IMR-90 (cell line): ENCODE results near the gene SREK1. TPM values are rescaled to one million over a fixed set of nuclear protein-coding genes. Genes with fewer than 3 reads are reported as not detected.

ENCODE experiments used
- ATAC-seq: fragments of 200-7000 bp; cut with Tn5 transposase; 2 replicates; pipeline ENCODE4 v1.9.1; 2020; ENCODE audit warnings: low read depth, mild to moderate bottlenecking, moderate library complexity
- BruUV-seq: library from RNA; stranded (reverse); fragments of 400-500 nt; replicated peaks from 2 replicates; lab custom pipeline; 2021; lab: Mats Ljungman, UMichigan
- CTCF ChIA-PET: fragments of 300-600 bp; formaldehyde crosslinking; extraction: SDS; loops from one replicate; lab custom pipeline; 2021; ENCODE audit warnings: antibody characterized with exemption; lab: Yijun Ruan, JAX
- POLR2A ChIA-PET: fragments of 300-600 bp; sonication (Branson Sonifier 250); formaldehyde crosslinking; loops from one replicate; lab custom pipeline; 2022; ENCODE audit warnings: antibody characterized with exemption; ENCODE audit not compliant: unreplicated experiment; lab: Charles Lee
- DNase-seq: peaks from one replicate; pipeline ENCODE4 v3.0.0; 2013
- H2AFZ ChIP-seq: replicated peaks from 2 replicates; pipeline ENCODE3; 2013; ENCODE audit warnings: low read length, mild to moderate bottlenecking; ENCODE audit not compliant: poor library complexity
- H2AK5ac ChIP-seq: 2 replicates; pipeline ENCODE4 v1.6.1; 2013; ENCODE audit warnings: low read depth, low read length, inconsistent platforms
- H2AK9ac ChIP-seq: replicated peaks from 2 replicates; pipeline ENCODE3; 2013; ENCODE audit warnings: mild to moderate bottlenecking, low read depth, low read length, moderate library complexity; ENCODE audit not compliant: poor library complexity
- H2BK120ac ChIP-seq: 2 replicates; pipeline ENCODE4 v1.6.1; 2013; ENCODE audit warnings: low read depth, low read length, inconsistent platforms
- H2BK15ac ChIP-seq: 3 replicates; pipeline ENCODE4 v1.6.1; 2013; ENCODE audit warnings: low read depth, low read length, inconsistent platforms
- H2BK20ac ChIP-seq: 2 replicates; pipeline ENCODE4 v1.6.1; 2013; ENCODE audit warnings: low read depth, mild to moderate bottlenecking, inconsistent platforms, low read length, moderate library complexity
- H2BK5ac ChIP-seq: 2 replicates; pipeline ENCODE4 v1.6.1; 2013; ENCODE audit warnings: mild to moderate bottlenecking, low read depth, low read length, inconsistent platforms; ENCODE audit not compliant: poor library complexity, severe bottlenecking
- H3K14ac ChIP-seq: replicated peaks from 2 replicates; pipeline ENCODE4 v1.6.1; 2013; ENCODE audit warnings: low read depth, low read length, inconsistent platforms
- H3K18ac ChIP-seq: 2 replicates; pipeline ENCODE4 v1.6.1; 2013; ENCODE audit warnings: low read depth, low read length, control low read depth
- H3K23ac ChIP-seq: 2 replicates; pipeline ENCODE4 v1.6.1; 2013; ENCODE audit warnings: low read depth, low read length, inconsistent platforms
- H3K27ac ChIP-seq: 2 replicates; pipeline ENCODE4 v1.5.1; 2013; ENCODE audit warnings: mild to moderate bottlenecking, control low read depth, low read length; ENCODE audit not compliant: insufficient read depth
- H3K27me3 ChIP-seq: 2 replicates; pipeline ENCODE4 v1.6.1; 2013; ENCODE audit warnings: low read length; ENCODE audit not compliant: control insufficient read depth, insufficient read depth
- H3K36me3 ChIP-seq: 2 replicates; pipeline ENCODE4 v1.6.1; 2013; ENCODE audit warnings: low read length, mixed read lengths; ENCODE audit not compliant: control insufficient read depth, insufficient read depth
- H3K4ac ChIP-seq: 2 replicates; pipeline ENCODE4 v1.6.1; 2013; ENCODE audit warnings: low read depth, low read length, inconsistent platforms
- H3K4me1 ChIP-seq: 2 replicates; pipeline ENCODE4 v1.6.1; 2013; ENCODE audit warnings: low read length, mixed read lengths; ENCODE audit not compliant: control insufficient read depth, insufficient read depth
- H3K4me2 ChIP-seq: 2 replicates; pipeline ENCODE4 v1.6.1; 2013; ENCODE audit warnings: low read depth, mild to moderate bottlenecking, control low read depth, low read length, moderate library complexity
- H3K4me3 ChIP-seq: 2 replicates; pipeline ENCODE4 v1.5.1; 2013; ENCODE audit warnings: low read depth, mild to moderate bottlenecking, control low read depth, low read length, moderate library complexity; ENCODE audit not compliant: insufficient read depth
- H3K56ac ChIP-seq: 2 replicates; pipeline ENCODE4 v1.6.1; 2013; ENCODE audit warnings: low read length, inconsistent platforms; ENCODE audit not compliant: insufficient read depth; ENCODE audit errors: extremely low read depth
- H3K79me1 ChIP-seq, 2 experiments: 2 replicates each; pipeline ENCODE4 v1.6.1; 2013; ENCODE audit warnings: low read length in 2 of 2, inconsistent platforms in 1 of 2, low read depth in 1 of 2
- H3K9ac ChIP-seq: 2 replicates; pipeline ENCODE4 v1.6.1; 2013; ENCODE audit warnings: low read depth, low read length, control low read depth
- H3K9me1 ChIP-seq: 2 replicates; pipeline ENCODE4 v1.6.1; 2013; ENCODE audit warnings: low read length, inconsistent platforms; ENCODE audit not compliant: insufficient read depth
- H3K9me3 ChIP-seq: 2 replicates; pipeline ENCODE4 v1.6.1; 2013; ENCODE audit warnings: low read length; ENCODE audit not compliant: control insufficient read depth, insufficient read depth
- H4K20me1 ChIP-seq: 2 replicates; pipeline ENCODE4 v1.6.1; 2013; ENCODE audit warnings: low read length, inconsistent platforms; ENCODE audit not compliant: insufficient read depth
- H4K5ac ChIP-seq: 2 replicates; pipeline ENCODE4 v1.6.1; 2013; ENCODE audit warnings: mild to moderate bottlenecking, low read depth, low read length, control low read depth
- H4K8ac ChIP-seq, 2 experiments: 2 replicates each; pipeline ENCODE4 v1.6.1; 2013; ENCODE audit warnings: low read depth in 2 of 2, low read length in 2 of 2, control low read depth in 1 of 2, inconsistent platforms in 1 of 2
- H4K91ac ChIP-seq: 2 replicates; pipeline ENCODE4 v1.6.1; 2013; ENCODE audit warnings: low read depth, low read length, inconsistent platforms; ENCODE audit not compliant: insufficient read depth
- BHLHE40 ChIP-seq: fragments of 150-350 bp; IDR thresholded peaks from 2 replicates; pipeline ENCODE4 v1.6.1; 2016; ENCODE audit warnings: mild to moderate bottlenecking, low read depth, low read length
- CEBPB ChIP-seq: IDR thresholded peaks from 2 replicates; pipeline ENCODE4 v1.6.1; 2012; ENCODE audit warnings: low read depth, low read length, improper control_type of control experiment
- CHD1 ChIP-seq: IDR thresholded peaks from 2 replicates; pipeline ENCODE4 v1.6.1; 2012; ENCODE audit warnings: low read depth, low read length, improper control_type of control experiment
- CTCF ChIP-seq: conservative IDR thresholded peaks from 2 replicates; pipeline ENCODE4 v1.5.1; 2012; ENCODE audit warnings: mild to moderate bottlenecking, low read depth, low read length, improper control_type of control experiment
- FOS ChIP-seq: fragments of 150-350 bp; IDR thresholded peaks from 2 replicates; pipeline ENCODE4 v1.6.1; 2016; ENCODE audit warnings: low read depth, low read length
- MAFK ChIP-seq: IDR thresholded peaks from 2 replicates; pipeline ENCODE4 v1.6.1; 2012; ENCODE audit warnings: low read depth, low read length, improper control_type of control experiment
- MAZ ChIP-seq: IDR thresholded peaks from 2 replicates; pipeline ENCODE4 v1.6.1; 2012; ENCODE audit warnings: low read depth, mild to moderate bottlenecking, low read length, improper control_type of control experiment, moderate library complexity, borderline replicate concordance
- MXI1 ChIP-seq: IDR thresholded peaks from 2 replicates; pipeline ENCODE4 v1.6.1; 2012; ENCODE audit warnings: low read depth, mild to moderate bottlenecking, low read length, moderate library complexity, borderline replicate concordance
- NFE2L2 ChIP-seq: fragments of 150-350 bp; IDR thresholded peaks from 2 replicates; pipeline ENCODE4 v1.6.1; 2016; ENCODE audit warnings: low read depth, mild to moderate bottlenecking, low read length
- POLR2A ChIP-seq: IDR thresholded peaks from 2 replicates; pipeline ENCODE4 v1.6.1; 2012; ENCODE audit warnings: mild to moderate bottlenecking, low read depth, low read length
- RAD21 ChIP-seq: IDR thresholded peaks from 2 replicates; pipeline ENCODE4 v1.6.1; 2012; ENCODE audit warnings: low read length, improper control_type of control experiment
- RFX5 ChIP-seq: IDR thresholded peaks from 2 replicates; pipeline ENCODE4 v1.8.0; 2012; ENCODE audit warnings: low read depth, mild to moderate bottlenecking, low read length, moderate library complexity
- SMC3 ChIP-seq: fragments of 150-350 bp; IDR thresholded peaks from 2 replicates; pipeline ENCODE4 v1.6.1; 2016; ENCODE audit warnings: low read depth, mild to moderate bottlenecking, antibody characterized with exemption, low read length, moderate library complexity
- WGBS, 2 experiments: methylation state at CpG; one replicate each; pipeline versions ENCODE4 v1.1.5 to v1.1.7; 2013; ENCODE audit warnings: missing lambda C conversion rate in 2 of 2; ENCODE audit not compliant: insufficient read length in 1 of 2; ENCODE audit errors: extremely low coverage in 2 of 2; 5-methylcytosine and 5-hydroxymethylcytosine counted together
- dilution Hi-C: fragments of 300-500 bp; cut with HindIII; formaldehyde crosslinking; loops from one replicate; pipeline ENCODE4 v1.14.3; 2018; ENCODE audit warnings: low sequenced_read_pairs; ENCODE audit not compliant: unreplicated experiment
- in situ Hi-C: fragments of 300-500 bp; cut with MboI; formaldehyde crosslinking; loops from 3 replicates; pipeline ENCODE4 v1.14.3; 2019; ENCODE audit warnings: low sequenced_read_pairs, inconsistent platforms, mixed read lengths
- intact Hi-C: fragments of 100-400 bp; cut with micrococcal nuclease; formaldehyde crosslinking; loops from 2 replicates; pipeline ENCODE4 v1.10.0; 2022
- polyA plus RNA-seq, 3 experiments: library from polyadenylated mRNA; depleted of rRNA; stranded (reverse); fragments of >200 nt; gene quantifications; 2 replicates each; pipeline ENCODE4 v1.2.3, GENCODE V29; 2012; ENCODE audit warnings: low replicate concordance in 1 of 3
- total RNA-seq: library from RNA; depleted of rRNA; stranded (reverse); fragments of >200 nt; gene quantifications from 2 replicates; pipeline ENCODE4 v1.2.3, GENCODE V29; 2012
- TF ChIP-seq, protein P1 (sequence below): fragments of 150-350 bp; IDR thresholded peaks from 2 replicates; pipeline ENCODE4 v1.6.1; 2017; ENCODE audit warnings: mild to moderate bottlenecking, antibody characterized with exemption, low read length, low read depth
- TF ChIP-seq, protein P2 (sequence below): fragments of 150-350 bp; IDR thresholded peaks from 2 replicates; pipeline ENCODE4 v1.6.1; 2016; ENCODE audit warnings: low read depth, mild to moderate bottlenecking, low read length, moderate library complexity, borderline replicate concordance

SREK1 gene
- total and polyA plus RNA-seq, 2 of the 4 experiments (the other 2 are of a cell fraction): 23.0 to 36.2 TPM

- no peak overlapping the region for H3K4ac ChIP-seq
- no peak overlapping the region for H4K91ac ChIP-seq
- no TSS peak for BruUV-seq
- DNase-seq (no peak), ATAC-seq (no peak)
- no peak overlapping the region for H3K27ac ChIP-seq
- no peak overlapping the region for H3K23ac ChIP-seq
- H3K14ac ChIP-seq: no peak overlapping the region
- dilution Hi-C loops: no loop called here
- no peak overlapping the region for H3K18ac ChIP-seq
- H2AK5ac ChIP-seq: no peak overlapping the region
- intact Hi-C loops: no loop called here
- H3K56ac ChIP-seq: no peak overlapping the region
- H4K5ac ChIP-seq: no peak overlapping the region
- H3K4me1 ChIP-seq: no peaks in the 10 kb centered on the region
- no peak overlapping the region for H2AFZ ChIP-seq
- CTCF ChIA-PET: interaction anchor here (1.1 kb wide), 1 partner anchor 10 kb away, joined by 4 read pairs; no protein-coding TSS in a partner anchor
- H2BK120ac ChIP-seq: no peak overlapping the region
- H3K9me3 ChIP-seq: no peaks in the 10 kb centered on the region
- no peak overlapping the region for H3K9ac ChIP-seq
- H2BK20ac ChIP-seq: no peak overlapping the region
- H2BK15ac ChIP-seq: no peak overlapping the region
- no peak overlapping the region for H4K8ac ChIP-seq
- H3K4me2 ChIP-seq: no peak overlapping the region
- H3K36me3 ChIP-seq: peaks cover 25% of the 10 kb centered on the region
- TF ChIP-seq BHLHE40 (no peak), MAFK (no peak), RFX5 (no peak), CTCF (no peak), SMC3 (no peak), RAD21 (no peak), CEBPB (no peak), MXI1 (no peak), MAZ (no peak), POLR2A (no peak), CHD1 (no peak), NFE2L2 (no peak), FOS (no peak)
- TF ChIP-seq, protein P1, sequence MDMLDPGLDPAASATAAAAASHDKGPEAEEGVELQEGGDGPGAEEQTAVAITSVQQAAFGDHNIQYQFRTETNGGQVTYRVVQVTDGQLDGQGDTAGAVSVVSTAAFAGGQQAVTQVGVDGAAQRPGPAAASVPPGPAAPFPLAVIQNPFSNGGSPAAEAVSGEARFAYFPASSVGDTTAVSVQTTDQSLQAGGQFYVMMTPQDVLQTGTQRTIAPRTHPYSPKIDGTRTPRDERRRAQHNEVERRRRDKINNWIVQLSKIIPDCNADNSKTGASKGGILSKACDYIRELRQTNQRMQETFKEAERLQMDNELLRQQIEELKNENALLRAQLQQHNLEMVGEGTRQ: no peak
- TF ChIP-seq, protein P2, sequence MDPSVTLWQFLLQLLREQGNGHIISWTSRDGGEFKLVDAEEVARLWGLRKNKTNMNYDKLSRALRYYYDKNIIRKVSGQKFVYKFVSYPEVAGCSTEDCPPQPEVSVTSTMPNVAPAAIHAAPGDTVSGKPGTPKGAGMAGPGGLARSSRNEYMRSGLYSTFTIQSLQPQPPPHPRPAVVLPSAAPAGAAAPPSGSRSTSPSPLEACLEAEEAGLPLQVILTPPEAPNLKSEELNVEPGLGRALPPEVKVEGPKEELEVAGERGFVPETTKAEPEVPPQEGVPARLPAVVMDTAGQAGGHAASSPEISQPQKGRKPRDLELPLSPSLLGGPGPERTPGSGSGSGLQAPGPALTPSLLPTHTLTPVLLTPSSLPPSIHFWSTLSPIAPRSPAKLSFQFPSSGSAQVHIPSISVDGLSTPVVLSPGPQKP: no peak
- POLR2A ChIA-PET: no interaction called here
- peaks cover 14 to 36% of the 10 kb centered on the region in 2 experiments for H3K79me1 ChIP-seq
- 100% methylated on average over 1 of the region's 5 CpGs; no CpG with 5 or more reads in 1 of the 2 experiments for WGBS, 2 experiments
- H3K9me1 ChIP-seq: peaks cover 2% of the 10 kb centered on the region; the same call in 1 of the 2 replicates
- H3K27me3 ChIP-seq: no peaks in the 10 kb centered on the region
- no peak overlapping the region for H2BK5ac ChIP-seq
- in situ Hi-C loops: no loop called here
- H2AK9ac ChIP-seq: no peak overlapping the region
- H3K4me3 ChIP-seq: no peak overlapping the region
- no peaks in the 10 kb centered on the region for H4K20me1 ChIP-seq
These were observed 17.3 kb downstream of the SREK1 start for GRCh38 chr5:66161356-66161755.
